ENCODE measurements around the gene PAGE2B. TPM values are rescaled to one million over a fixed set of nuclear protein-coding genes. Genes with fewer than 3 reads are reported as not detected.

The PAGE2B gene
- total and polyA plus RNA-seq, 7 donors: not detected

DNA sequence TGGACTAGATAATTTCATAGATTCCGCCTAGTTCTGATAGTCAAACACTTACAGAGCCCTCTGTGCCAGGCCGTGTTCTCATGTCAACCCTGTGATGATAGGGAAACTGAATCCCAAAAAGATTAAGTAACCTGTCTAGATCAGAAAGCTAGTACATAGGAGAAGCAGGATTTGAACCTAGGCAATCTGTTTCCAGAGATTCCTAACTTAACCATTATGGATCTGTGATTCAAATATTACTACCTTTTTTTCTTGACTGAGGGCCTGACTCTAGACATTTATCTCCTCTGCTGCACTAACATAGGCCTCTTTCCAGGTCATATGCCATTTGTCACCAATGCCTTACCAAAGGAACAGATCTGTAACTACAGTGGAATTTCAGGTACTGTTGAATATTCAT is 45.5 kb upstream of the PAGE2B start:
- 75 to 89% (median 84%) methylated on average over 2 of the region's 2 CpGs for WGBS, 3 donors
- no peaks in the 10 kb centered on the region for H3K4me1 ChIP-seq
- no peak for DNase-seq
- H3K36me3 ChIP-seq (ENCODE audit: insufficient read depth in 1 of 2, low read depth in 1 of 2): no peaks in the 10 kb centered on the region
- intact Hi-C loops (cut with DNase I): no loop called here
- H3K27ac ChIP-seq: no peak overlapping the region
- peaks cover 0 to 23% (median 0%) of the 10 kb centered on the region in 3 donors for H3K27me3 ChIP-seq (ENCODE audit: insufficient read depth in 3 of 3, low read length in 2 of 3)
- H3K9me3 ChIP-seq: no peaks in the 10 kb centered on the region
- TF ChIP-seq CTCF (IDR thresholded peaks at IDR 0.05): no peak
- H3K4me3 ChIP-seq: no peak overlapping the region
- no peak for ATAC-seq

GRCh38 chrX:55030271-55031205 is 44.3 kb upstream of the PAGE2B start, which contains the start of gene ALAS2:
Gene ALAS2, minus strand, starts transcription at chrX:55030977. Its CDS starts 4,977 bp downstream, at chrX:55026000.
- TF ChIP-seq CTCF (IDR thresholded peaks at IDR 0.05): no peak
- ATAC-seq: no peak
- intact Hi-C loops (cut with DNase I): no loop called here

GRCh38 chrX:55033429-55033828 is 41.4 kb upstream of the PAGE2B start:
- DNase-seq (no peak), ATAC-seq (no peak)
- Histone ChIP-seq H3K4me1 (no peaks in the 10 kb centered on the region), H3K27ac (no peak overlapping the region), H3K4me3 (no peak overlapping the region), H3K27me3 (ENCODE audit: insufficient read depth in 3 of 3, low read length in 2 of 3) (peaks cover 0 to 9% (median 0%) of the 10 kb centered on the region in 3 donors), H3K36me3 (ENCODE audit: insufficient read depth in 1 of 2, low read depth in 1 of 2) (no peaks in the 10 kb centered on the region), H3K9me3 (no peaks in the 10 kb centered on the region)
- WGBS, 3 donors: 68 to 76% (median 73%) methylated on average over 2 of the region's 2 CpGs
- TF ChIP-seq CTCF (IDR thresholded peaks at IDR 0.05): no peak
- intact Hi-C loops (cut with DNase I): no loop called here

More at GRCh38 chrX:55030271-55031205, 44.3 kb upstream of the PAGE2B start, which contains the start of gene ALAS2:
- Histone ChIP-seq H3K36me3 (ENCODE audit: insufficient read depth in 1 of 2, low read depth in 1 of 2) (no peaks in the 10 kb centered on the region), H3K9me3 (no peaks in the 10 kb centered on the region), H3K27me3 (ENCODE audit: insufficient read depth in 3 of 3, low read length in 2 of 3) (peaks cover 0 to 23% (median 0%) of the 10 kb centered on the region in 3 donors), H3K4me1 (no peaks in the 10 kb centered on the region), H3K4me3 (no peak within 1 kb of the TSS), H3K27ac (no peak within 1 kb of the TSS)
- no peak for DNase-seq
- 53 to 80% (median 72%) methylated on average over 4 to 7 of the region's 7 CpGs for WGBS, 3 donors

- H3K36me3 ChIP-seq (ENCODE audit: insufficient read depth in 1 of 2, low read depth in 1 of 2): no peaks in the 10 kb centered on the region
- H3K9me3 ChIP-seq: no peaks in the 10 kb centered on the region
- WGBS, 3 donors: 66 to 83% (median 81%) methylated on average over 3 of the region's 3 CpGs
- TF ChIP-seq CTCF (IDR thresholded peaks at IDR 0.05): no peak
- intact Hi-C loops (cut with DNase I): no loop called here
- ATAC-seq (no peak), DNase-seq (no peak)
- H3K27me3 ChIP-seq (ENCODE audit: insufficient read depth in 3 of 3, low read length in 2 of 3): no peaks in the 10 kb centered on the region
- no peaks in the 10 kb centered on the region for H3K4me1 ChIP-seq
- H3K27ac ChIP-seq: no peak overlapping the region
- no peak overlapping the region for H3K4me3 ChIP-seq
Measured at GRCh38 chrX:55039471-55039870, 35.4 kb upstream of the PAGE2B start.
